ENCODE measurements around the gene PCDH1. TPM values are rescaled to one million over a fixed set of nuclear protein-coding genes. Genes with fewer than 3 reads are reported as not detected.

Gene PCDH1
- total RNA-seq: 5.6 and 7.5 TPM in 2 replicates

DNA sequence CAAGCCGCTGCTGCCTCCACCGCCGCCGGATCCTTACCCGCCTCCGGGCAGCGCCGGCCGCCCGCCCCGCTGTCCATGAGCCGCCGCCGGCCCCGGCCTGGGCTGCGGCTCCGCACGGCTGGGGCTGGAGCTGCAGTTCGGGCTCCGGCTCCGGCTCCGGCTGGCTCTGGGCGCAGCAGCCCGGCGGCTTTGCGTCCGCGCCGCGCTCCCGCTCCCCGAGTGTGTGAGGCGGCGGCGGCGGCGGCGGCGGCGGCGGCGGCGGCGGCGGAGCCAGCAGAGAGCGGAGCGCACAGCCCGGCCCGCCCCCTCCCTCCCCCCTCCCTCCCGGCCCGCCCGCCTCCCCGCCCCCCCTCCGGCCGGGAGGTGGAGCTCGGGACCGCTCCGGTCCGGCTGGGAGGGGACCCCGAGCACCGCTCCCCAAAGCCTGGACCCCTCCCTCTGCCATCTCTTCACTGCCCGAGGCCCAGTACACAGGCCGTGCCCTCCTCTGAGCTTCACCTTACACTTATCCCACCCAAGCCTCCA is at the start of gene PCDH1:
Gene PCDH1 (minus strand): TSS at position 225 of the 525 bp plus-strand sequence. CDS start 148 bp downstream, at position 77.

GRCh38 chr5:141923448-141924313 is 45.5 kb upstream of the PCDH1 start, which contains the start of gene DELE1:
DELE1 (plus strand) TSS chr5:141923871; CDS start chr5:141923942, 71 bp downstream.

Other genes starting within 250 kb of the PCDH1 start
- gene HDAC3, start 241.6 kb downstream of the PCDH1 start, total RNA-seq: 39.7 and 53.9 TPM in 2 replicates
- gene RELL2, start 241.4 kb downstream of the PCDH1 start, total RNA-seq: 3.5 and 4.4 TPM in 2 replicates
- 19.7 and 23.1 TPM in 2 replicates for gene FCHSD1, start 227.0 kb downstream of the PCDH1 start, total RNA-seq
- gene ARAP3, start 196.2 kb downstream of the PCDH1 start, total RNA-seq: 8.3 and 9.5 TPM in 2 replicates
- 53.2 and 55.7 TPM in 2 replicates for gene DELE1, start 45.5 kb upstream of the PCDH1 start, total RNA-seq
- gene PCDH12, start 79.8 kb upstream of the PCDH1 start, total RNA-seq: 0.47 and 1.3 TPM in 2 replicates
- gene RNF14, start 90.7 kb upstream of the PCDH1 start, total RNA-seq: 37.7 and 58.1 TPM in 2 replicates
- 45.3 and 74.7 TPM in 2 replicates for gene GNPDA1, start 134.6 kb upstream of the PCDH1 start, total RNA-seq
- 53.8 and 63.5 TPM in 2 replicates for gene NDFIP1, start 230.4 kb upstream of the PCDH1 start, total RNA-seq